NCI-H2227 treated with DMSO at 0.1 percent for 48 hours (cell line): Measurements from ENCODE around the gene FGF12.

ENCODE experiments used
- DNase-seq: peaks from one replicate; lab custom pipeline; 2025; lab: John Stamatoyannopoulos, UW

The FGF12 gene

DNA sequence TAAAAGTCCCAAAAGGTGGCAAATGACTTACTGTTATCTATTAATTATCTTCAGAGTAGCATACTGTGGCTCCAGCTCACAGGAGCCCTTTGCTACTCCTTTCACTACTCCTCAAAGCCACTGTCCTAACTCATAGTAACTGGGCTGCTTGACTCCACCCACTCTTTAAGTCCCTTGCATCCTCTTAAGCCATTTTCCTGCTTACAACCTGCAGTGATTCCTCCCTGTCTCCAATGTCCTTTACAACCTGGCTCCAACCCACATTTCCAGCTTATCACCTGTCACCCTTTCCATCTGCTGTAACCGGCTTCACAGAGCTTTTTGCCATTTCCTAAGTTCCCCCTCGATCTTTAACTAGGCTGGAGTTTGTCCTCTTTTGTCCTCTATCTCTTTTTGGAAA lies 388.1 kb downstream of the FGF12 start:
- DNase-seq, result no peak

DNA sequence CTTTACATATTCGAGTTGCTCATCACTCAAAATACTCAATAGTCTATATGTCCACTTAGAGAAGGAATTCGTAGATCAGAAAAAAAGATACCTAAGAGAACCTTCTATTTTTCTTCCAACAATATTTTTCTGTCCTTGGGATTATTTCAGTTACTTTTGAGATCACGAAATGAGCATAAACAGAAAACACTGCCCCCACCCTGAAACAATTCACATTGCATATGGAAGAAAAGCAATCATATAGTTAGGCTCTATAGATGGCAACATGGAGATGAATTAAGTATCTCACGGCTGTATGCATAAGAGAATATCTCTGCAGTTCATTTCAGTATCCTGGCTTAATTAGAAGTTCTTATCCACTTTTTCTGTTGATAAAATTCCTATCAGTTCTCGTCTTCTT lies 391.1 kb downstream of the FGF12 start:
- DNase-seq, result no peak

DNA sequence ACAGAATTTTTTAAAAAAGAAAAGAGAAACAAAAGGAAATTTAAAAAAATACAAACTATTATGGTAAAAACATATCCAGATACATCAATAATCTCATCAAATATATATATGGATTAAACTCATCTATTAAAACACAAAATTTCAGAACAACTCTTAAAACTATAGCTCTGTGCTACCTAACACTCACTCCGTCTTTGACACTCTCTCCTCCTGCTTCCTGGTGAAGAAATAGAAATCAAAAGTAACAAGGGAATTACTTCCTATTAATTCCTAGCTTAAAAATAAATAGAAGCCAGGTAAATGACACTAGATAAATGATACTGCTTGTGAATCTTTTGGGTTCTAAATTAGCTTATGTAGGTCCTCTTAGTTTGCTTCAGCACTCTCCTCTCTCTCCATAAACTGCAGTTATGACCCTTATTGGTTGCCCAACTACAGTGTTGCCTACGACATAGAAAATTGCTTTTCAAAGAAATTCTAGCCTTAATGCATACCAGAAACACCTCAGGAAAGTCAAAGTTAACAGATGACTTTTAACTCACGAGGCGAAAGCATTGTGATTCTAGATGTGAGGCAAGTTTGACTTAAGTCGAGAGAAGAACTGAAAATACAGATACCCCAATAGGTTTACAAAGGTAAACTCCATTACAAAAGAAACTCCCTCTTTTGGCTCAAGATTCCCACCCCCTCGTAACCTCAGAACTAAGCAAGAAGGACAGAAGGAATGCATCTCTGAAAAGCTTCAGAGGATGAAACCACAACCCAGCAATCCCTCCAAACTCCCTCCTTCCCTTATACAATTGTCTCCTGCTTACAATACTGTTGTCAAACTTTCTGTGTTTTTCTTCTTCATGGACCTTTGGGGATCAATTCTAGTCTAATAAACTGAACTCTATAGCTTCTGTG lies 394.7 kb downstream of the FGF12 start:
- DNase-seq, result no peak

DNA sequence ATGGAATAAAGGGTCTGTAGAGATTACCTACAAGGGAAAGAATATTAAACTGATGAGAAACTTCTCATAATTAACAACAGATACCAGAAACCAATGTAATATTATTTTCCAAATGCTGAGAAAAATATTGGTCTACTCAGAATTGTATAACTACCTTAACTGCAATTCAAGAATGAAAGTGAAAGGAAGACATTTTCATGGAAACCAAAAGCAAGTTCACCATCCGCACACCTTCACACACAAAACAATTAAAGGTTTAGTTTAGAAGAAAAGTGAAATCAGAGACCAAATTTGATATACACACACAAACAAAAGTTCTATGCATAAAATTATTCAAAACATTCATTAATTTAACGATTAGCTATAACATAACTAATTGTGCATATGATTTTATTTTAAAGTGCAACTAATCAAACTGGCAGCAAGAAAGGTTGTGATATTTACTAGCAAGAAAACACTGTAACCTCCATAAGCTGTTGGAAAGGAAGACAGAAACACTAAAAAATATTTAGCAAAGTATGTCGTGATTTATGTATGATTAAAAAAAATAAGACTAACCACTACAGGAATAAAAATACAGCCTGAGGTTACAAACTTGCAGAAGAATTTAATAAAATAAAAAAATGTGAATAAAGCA lies 395.5 kb downstream of the FGF12 start:
- no peak for DNase-seq

DNA sequence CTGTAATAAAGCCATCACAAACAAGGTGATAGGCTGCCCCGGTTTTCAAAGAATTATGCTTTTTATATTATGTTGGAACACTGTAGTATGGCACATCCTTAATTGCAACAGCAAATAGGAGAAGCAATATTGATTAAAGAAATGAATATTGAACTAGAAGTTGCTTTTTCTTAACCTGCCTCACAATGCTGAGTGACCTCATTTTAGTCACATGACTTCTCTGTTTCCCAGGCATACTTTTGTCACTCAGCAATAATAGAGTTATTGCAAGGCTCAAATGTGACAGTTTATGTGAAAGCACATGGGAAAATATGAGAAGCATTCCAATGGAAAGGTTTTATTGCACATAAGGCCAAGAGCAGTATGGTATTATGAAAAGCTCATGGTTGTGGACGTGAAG lies 400.7 kb downstream of the FGF12 start:
- no peak for DNase-seq

DNA sequence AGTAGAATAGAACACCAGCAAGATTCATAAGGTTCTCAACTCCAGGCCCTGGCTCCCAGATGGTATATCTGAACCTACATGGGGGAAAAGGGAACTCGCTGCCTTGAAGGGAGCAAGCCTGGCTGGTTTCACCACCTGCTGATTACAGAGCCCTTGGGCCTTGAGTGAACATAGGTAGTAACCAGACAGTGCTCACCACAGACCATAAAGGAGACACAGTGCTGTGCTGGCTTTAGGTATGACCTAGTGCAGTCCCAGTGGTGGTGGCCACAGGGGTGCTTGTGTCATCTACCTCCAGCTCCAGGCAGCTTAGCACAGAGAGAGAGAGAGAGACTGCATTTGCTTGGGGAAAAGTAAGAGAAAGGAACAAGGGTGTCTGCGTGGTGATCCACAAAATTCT lies 409.8 kb downstream of the FGF12 start:
- no peak for DNase-seq

DNA sequence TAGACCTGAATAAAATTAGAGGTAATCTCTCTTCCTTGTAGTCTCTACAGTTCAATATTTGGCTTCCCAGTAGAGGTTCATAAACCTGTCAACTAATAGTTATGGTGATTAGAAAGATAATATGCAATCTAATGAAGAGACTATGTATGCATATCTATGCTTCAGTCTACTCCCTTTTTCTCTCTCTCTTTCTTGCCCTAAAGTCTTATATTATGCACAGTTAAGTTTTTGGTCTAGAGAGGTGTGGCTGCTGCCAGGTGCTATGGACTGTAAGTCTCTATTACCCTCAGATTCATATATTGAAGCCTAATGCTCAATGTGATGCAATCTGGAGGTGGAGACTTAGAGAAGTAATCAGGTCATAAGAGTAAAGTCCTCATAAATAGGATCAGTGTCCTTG lies 413.7 kb downstream of the FGF12 start:
- no peak for DNase-seq

DNA sequence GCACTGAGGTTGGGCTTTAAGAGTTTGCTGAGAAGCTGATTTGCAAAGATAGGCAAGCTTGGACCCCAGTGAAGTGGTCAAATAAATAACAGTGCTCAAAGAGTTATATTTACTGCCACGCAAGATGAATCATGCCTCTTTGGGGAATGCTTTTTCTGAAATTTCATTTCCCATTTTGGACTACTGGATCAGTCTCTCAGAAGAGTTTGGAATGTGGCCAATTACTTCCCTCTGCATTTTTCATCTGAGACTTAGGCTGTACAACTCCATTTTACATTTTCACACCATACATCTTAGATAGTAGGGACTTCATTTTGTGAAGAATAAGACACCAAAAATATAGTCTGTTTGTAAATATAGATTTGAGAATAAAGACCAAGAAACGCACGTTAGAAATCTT lies 419.7 kb downstream of the FGF12 start:
- no peak for DNase-seq

DNA sequence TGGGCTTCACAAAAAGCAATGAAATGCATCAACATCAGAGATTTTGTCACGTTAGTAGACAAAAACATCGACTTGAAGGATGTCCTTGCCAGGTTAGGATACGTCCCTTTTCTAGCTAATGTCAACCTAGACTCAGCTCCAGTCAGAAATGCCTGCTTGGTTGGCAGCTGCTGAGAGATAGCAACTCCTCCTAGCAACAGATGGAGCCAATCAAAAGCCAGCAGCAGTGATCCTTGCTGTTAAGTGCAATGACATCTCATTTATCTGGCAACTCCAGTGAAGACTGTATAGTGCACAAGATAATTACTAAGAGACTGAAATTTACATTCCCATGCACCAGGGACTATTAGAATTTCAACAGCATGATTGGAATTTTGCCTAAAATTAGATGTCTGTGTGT lies 424.1 kb downstream of the FGF12 start:
- DNase-seq, result no peak

DNA sequence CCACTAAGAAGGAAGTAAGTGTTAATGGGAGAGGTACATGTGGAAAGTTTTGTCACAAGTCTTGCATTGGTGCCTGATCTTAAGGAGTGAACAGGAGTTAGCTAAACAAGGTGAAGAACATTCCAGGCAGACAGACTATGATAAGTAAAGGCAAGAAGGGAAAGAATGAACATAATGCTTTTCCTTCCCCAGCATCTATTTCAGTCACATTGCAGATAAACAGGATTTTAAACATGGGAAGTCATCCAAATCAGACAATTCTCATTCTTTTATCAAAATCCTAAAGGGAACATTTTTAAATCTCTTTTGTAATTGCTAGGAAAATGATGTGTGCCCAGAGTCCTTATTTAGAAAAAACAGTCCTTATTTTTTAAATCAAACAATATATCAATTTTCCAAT lies 424.6 kb downstream of the FGF12 start:
- DNase-seq, result no peak

DNA sequence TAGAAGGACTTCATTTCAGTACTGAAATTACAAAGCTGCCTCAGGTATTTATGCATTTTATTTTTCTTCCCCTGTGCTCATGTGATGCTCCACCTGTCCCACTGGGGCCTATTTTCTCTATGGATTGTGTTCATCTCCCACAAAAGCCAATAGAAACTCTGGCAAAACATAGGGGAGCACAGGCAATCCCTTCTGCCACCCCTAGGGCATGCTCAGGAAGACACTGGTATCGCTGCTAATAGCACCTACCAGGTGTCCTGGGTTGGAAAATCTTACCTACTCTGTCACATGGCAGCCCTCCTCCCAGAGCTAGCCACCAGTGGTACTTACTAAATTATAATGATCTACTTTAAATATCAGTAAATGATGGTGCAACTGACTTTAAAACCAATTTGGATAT lies 427.4 kb downstream of the FGF12 start:
- DNase-seq, result no peak

DNA sequence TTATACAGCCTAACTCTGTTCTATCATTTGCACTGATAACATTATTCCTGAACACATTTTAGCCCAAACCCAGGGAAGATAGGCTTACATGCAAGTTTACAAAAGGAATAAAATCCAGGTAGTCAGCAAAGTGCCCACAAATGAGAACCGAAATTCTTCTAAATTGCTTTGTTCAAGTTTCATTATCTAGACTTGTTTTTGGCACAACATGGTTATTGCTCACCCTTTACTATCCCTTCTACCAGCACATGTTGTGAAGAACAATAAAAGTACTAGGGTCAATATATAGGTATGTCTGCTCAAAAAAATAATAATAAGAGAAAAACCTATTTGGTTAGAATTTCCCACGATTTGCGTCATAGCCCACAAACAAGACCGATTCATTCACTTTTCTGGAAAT lies 430.5 kb downstream of the FGF12 start:
- no peak for DNase-seq

DNA sequence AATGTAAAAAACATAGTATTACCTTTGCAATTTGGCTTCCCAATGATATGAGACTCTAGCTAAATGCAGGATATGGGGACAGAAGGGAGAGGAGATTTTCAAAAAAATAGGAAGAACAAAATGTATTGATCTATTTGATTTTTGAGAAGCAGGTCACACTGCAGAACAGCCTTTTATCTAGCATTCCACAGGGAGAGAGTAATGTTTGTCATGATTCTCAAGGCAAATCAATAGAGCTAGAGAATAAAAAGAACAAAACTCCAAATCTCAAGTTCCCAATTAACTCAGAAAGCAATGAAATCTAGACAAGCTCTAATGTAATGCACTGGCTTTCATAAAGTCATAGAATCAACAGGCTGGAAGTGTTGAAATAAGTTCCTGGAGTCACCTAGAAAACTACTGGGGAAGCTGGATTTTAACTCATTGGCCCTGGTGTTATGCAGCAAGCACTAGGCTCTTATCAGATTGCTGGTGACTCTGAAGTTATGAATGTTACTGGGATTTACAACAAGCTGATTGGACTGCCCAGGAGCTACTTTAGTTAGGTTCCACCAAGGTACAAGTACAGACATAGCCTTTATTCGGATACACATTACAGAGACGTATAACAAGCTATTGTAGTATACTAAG lies 442.8 kb downstream of the FGF12 start:
- DNase-seq, result no peak

DNA sequence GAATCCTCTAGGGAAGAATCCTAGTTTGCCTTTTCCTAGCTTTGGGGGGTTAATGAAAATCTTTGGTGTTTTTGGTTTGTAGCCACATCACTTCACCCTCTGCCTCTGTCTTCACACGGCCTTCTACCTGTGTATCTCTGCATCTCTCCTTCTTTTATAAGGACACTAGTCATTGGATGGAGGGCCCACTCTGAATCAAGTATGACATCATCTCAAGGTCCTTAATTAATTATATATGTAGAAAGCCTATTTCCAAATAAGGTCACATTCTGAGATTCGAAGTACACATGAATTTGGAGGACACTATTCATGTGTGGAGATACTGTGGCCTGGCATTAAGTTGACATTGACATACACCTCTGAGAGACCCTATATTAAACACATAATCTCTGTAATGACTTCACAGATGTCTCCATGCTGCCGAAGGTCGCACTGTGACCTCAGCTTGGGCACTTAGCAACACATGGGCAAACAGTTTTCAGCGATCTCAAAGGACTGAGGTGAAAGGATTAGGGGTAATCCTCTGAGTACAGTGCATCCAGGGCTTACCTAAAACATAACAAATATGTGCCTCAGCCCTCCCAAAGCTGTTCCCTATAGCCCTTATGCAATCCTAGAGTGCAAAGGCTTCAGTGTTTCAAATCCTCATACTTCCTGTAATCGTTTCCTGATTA lies 446.0 kb downstream of the FGF12 start:
- no peak for DNase-seq

DNA sequence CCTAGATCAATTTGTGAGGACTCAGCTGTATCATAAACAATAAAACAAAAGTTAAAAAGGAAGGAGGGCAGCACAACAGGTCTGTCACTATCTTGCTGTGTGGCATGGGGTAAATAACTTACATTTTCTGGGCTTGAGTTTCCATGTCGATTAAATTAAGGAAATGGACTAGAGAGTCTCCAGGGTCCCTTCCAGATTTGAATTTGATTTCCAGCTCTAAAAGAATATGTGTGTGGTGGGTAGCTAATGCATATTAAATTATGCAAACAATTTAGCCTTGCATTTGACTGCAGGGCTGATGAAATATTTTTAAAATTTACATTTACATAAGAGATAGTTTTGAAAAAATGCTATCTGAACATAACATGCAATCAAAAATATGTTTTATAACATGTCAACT lies 447.7 kb downstream of the FGF12 start:
- no peak for DNase-seq

DNA sequence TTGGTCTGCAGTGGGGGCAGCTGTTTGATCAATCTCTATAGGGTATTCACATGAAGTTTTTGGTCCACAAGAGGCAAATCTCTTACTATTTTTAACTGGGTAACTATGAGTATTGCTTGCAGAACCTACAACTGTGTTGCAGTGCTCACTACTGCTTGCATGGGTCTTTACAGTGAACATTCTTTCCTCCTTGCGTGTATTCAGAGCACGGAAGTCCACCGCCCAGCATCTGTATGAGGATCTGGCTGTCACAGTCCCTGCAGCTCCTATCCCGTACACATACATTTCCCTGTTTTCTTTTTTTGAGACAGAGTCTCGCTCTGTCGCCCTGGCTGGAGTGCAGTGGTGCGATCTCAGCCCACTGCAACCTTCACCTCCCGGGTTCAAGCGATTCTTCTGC lies 449.9 kb downstream of the FGF12 start:
- no peak for DNase-seq

DNA sequence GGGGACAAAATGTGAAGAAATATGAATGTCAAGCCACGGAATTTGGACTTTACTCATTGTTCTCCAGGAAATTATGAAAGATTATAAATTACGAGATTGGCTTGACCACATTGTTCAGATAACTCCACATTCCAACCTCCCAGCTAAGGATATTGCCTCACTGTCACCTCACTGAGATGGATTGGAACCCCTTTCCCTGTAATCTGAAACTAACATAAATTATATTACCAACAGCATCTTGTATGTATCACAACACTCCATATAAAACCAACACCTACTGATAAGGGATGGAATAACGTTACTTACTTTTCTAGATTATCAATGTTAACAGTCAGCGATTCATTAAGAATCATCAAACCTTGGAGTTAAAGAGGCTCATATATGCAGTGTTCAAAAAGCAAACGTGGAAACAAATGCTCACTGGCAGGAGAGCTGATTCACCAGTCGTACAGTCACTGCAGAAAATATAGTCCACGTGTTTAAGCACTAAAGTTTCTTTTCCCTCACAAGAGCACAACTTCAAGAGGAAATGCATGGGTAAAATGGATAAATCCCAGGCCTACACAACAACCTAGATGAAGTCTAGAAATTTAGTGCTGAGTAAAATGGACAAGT lies 451.5 kb downstream of the FGF12 start:
- no peak for DNase-seq

DNA sequence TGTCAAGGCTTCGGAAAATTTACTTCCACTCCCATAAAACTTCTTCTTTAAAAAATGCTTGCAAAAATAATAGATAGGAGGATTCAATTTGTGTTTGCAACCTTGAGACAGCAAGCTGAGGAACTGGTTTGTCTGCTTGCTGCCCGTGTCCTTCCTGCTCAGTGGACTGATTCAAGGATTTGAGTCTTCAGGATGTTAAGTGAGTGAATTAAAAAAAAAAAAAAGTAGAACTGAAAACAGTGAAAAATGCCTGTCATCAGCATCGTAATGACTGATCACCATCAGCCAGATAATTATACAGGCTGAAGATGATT lies 453.7 kb downstream of the FGF12 start:
- DNase-seq, result no peak

DNA sequence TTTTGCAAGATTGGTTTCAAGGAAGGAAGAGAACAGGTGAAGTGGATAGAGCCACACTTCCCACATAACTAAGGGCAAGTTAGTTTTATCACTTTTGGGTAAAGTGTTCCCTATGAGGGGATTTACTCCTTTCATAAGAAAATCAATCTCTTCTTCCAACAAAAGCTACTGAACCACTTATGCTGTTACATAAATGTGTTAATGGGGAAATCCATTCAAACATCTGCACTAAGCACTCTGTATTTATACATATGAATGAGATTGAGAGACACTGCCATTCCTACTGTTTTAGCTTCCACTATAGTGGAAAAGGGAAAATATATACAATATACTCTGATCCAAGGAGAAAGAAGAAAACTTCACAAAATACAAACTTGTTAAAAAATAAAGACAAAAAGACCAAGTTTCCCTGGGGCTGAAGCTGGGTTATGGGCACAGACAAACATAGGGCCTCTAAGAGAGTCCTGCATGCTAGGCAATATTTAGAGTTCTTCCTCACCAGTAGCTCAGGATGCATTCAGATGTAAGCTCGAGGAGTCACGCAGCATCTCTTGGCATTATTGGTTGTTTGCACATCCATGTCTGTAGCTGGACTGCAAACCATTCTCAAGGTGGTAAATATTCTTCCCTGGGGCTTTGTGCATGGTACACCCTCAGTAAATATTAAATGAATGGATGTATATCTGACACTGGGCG lies 454.2 kb downstream of the FGF12 start:
- DNase-seq, result no peak

DNA sequence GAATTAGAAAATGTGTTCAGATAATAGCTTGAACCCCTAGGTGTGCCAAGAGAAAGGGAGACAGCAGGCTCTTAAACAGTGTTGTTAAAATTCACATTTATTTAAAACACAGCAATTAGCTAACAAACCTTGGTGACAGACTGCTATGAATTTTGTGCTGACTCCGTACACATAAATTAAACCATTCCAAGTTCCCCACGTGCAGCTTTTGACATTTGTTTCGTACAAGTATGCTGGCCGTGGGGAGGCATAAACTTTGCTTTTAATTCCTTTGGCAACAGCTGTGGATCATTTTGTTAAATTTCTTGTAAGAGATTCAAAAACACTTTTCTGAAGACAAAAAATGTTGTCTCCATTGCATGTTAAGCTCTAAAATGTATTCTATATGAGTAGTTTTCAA lies 465.3 kb downstream of the FGF12 start:
- no peak for DNase-seq

DNA sequence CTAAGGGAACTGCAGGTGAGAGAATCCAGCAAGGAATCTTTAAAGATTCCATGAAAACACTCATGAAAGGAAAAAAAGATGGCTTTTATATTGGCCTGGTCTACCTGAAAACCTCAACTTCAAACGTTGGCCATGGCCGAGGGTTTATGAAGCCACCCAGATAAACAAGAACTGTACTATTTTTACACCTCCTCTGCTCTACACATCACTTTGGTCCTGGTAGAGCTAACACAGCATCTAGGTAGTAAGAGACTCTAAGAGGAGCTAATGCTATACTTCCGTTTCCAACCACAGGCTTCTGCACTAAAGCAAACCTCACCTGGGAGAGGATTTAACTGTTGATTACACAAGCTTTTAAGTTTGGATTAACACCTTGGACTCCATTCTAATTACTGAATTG lies 466.2 kb downstream of the FGF12 start:
- DNase-seq, result no peak
